Measurements from ENCODE around the gene PI16.

Gene PI16

GRCh38 chr6:36954262-36954931 lies at the start of gene PI16:
Gene PI16, plus strand, starts transcription at chr6:36954738. Its CDS starts 23 bp downstream, at chr6:36954761.
- no peak for DNase-seq
- Histone ChIP-seq H3K4me3 (ENCODE audit: low read depth, low read length) (no peak within 1 kb of the TSS), H3K36me3 (no peaks in the 10 kb centered on the region), H3K27me3 (ENCODE audit: insufficient read depth, low read depth, severe bottlenecking) (no peaks in the 10 kb centered on the region), H3K9me3 (ENCODE audit: severe bottlenecking) (no peaks in the 10 kb centered on the region), H3K27ac (no peak within 1 kb of the TSS)
- TF ChIP-seq CTCF (IDR thresholded peaks at IDR 0.05; ENCODE audit: low read depth, low read length), result no peak

- Histone ChIP-seq H3K36me3 (peaks cover 22% of the 10 kb centered on the region), H3K27ac (no peak overlapping the region), H3K4me3 (ENCODE audit: low read depth, low read length) (no peak overlapping the region), H3K9me3 (ENCODE audit: severe bottlenecking) (no peaks in the 10 kb centered on the region), H3K27me3 (ENCODE audit: insufficient read depth, low read depth, severe bottlenecking) (no peaks in the 10 kb centered on the region)
- no peak for DNase-seq
- TF ChIP-seq CTCF (IDR thresholded peaks at IDR 0.05; ENCODE audit: low read depth, low read length), result no peak
Measured at GRCh38 chr6:36904851-36905393, 49.6 kb upstream of the PI16 start.

GRCh38 chr6:36906539-36907325 lies 47.8 kb upstream of the PI16 start:
- no peak overlapping the region for H3K27ac ChIP-seq

GRCh38 chr6:36907781-36908180 lies 46.8 kb upstream of the PI16 start:
- no peak for DNase-seq
- Histone ChIP-seq H3K36me3 (peaks cover 8% of the 10 kb centered on the region), H3K27me3 (ENCODE audit: insufficient read depth, low read depth, severe bottlenecking) (no peaks in the 10 kb centered on the region), H3K27ac (no peak overlapping the region), H3K9me3 (ENCODE audit: severe bottlenecking) (no peaks in the 10 kb centered on the region), H3K4me3 (ENCODE audit: low read depth, low read length) (no peak overlapping the region)
- TF ChIP-seq CTCF (IDR thresholded peaks at IDR 0.05; ENCODE audit: low read depth, low read length), result no peak

More at GRCh38 chr6:36906539-36907325, 47.8 kb upstream of the PI16 start:
- no peaks in the 10 kb centered on the region for H3K27me3 ChIP-seq (ENCODE audit: insufficient read depth, low read depth, severe bottlenecking)
- TF ChIP-seq CTCF (IDR thresholded peaks at IDR 0.05; ENCODE audit: low read depth, low read length), result no peak
- no peaks in the 10 kb centered on the region for H3K9me3 ChIP-seq (ENCODE audit: severe bottlenecking)
- H3K4me3 ChIP-seq (ENCODE audit: low read depth, low read length), result no peak overlapping the region
- H3K36me3 ChIP-seq, result peaks cover 18% of the 10 kb centered on the region
- no peak for DNase-seq

- Histone ChIP-seq H3K4me3 (ENCODE audit: low read depth, low read length) (no peak overlapping the region), H3K27ac (no peak overlapping the region), H3K27me3 (ENCODE audit: insufficient read depth, low read depth, severe bottlenecking) (no peaks in the 10 kb centered on the region), H3K36me3 (peaks cover 4% of the 10 kb centered on the region), H3K9me3 (ENCODE audit: severe bottlenecking) (no peaks in the 10 kb centered on the region)
- no peak for DNase-seq
- TF ChIP-seq CTCF (IDR thresholded peaks at IDR 0.05; ENCODE audit: low read depth, low read length), result no peak
Measured at GRCh38 chr6:36908747-36909146, 45.8 kb upstream of the PI16 start.

All from WERI-Rb-1 (cell line).